ENCODE measurements around the gene SBF2. TPM values are rescaled to one million over a fixed set of nuclear protein-coding genes. Genes with fewer than 3 reads are reported as not detected.

Gene SBF2
- total and polyA plus RNA-seq, 2 donors (not counting 3 experiments of a cell fraction or from before 2014, with no cell fraction given) = 15.4 to 42.4 TPM

DNA sequence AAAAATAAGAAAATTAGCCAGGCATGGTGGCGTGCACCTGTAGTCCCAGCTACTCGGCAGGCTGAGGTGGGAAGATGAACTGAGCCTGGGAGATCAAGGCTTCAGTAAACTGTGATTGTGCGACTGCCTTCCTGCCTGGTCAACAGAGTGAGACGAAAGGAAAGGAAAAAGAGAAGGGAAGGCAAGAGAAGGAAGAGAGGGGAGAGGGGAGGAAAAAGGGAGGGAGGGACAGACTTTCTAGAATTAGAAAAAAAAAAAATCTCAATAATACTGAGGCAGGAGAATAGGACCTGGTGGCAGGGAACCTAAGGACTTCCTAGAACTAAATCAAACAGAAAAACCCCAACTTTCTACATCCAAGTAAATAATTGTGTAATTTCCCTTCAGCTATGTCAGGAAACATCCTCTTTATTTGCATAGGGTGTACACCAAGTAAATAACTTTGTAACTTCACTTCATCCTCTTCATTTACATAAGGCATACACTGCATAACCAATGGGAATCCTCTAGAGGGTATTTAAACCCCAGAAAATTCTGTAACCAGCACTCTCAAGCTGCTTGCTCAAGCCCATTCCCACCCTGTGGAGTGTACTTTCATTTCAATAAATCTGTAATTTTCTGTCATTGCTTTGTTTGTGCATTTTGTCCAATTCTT is 8.7 kb downstream of the SBF2 start:
- Histone ChIP-seq H3K27me3 (ENCODE audit: control insufficient read depth in 2 of 2, insufficient read depth in 2 of 2, low read length in 2 of 2) (no peaks in the 10 kb centered on the region), H3K79me2 (ENCODE audit: control insufficient read depth, insufficient read depth, low read length) (peaks cover 80% of the 10 kb centered on the region), H3K4me2 (ENCODE audit: insufficient read depth, low read length) (no peak overlapping the region), H4K20me1 (replicated peaks; ENCODE audit: control insufficient read depth, extremely low read depth, insufficient read depth, low read length) (peaks cover 4% of the 10 kb centered on the region), H3K4me1 (ENCODE audit: control insufficient read depth, extremely low read depth, insufficient read depth, low read length) (no peaks in the 10 kb centered on the region), H3K9me1 (replicated peaks; ENCODE audit: control insufficient read depth, extremely low read depth, insufficient read depth, low read length) (no peaks in the 10 kb centered on the region), H3K36me3 (ENCODE audit: control insufficient read depth in 2 of 2, extremely low read depth in 1 of 2, insufficient read depth in 2 of 2, low read length in 2 of 2) (peaks cover 0 to under 1% of the 10 kb centered on the region in 2 experiments), H3K9ac (replicated peaks; ENCODE audit: extremely low read depth, insufficient read depth, low read length) (no peak overlapping the region), H3K4me3 (replicated peaks in 1 of 3; ENCODE audit: insufficient read depth in 1 of 3, low read depth in 1 of 3, low read length in 3 of 3) (no peak overlapping the region), H3K9me3 (replicated peaks; ENCODE audit: control insufficient read depth, insufficient read depth, low read length) (no peaks in the 10 kb centered on the region), H2AFZ (ENCODE audit: low read depth, low read length) (no peak overlapping the region), H3K27ac (ENCODE audit: insufficient read depth, low read depth, low read length) (no peak overlapping the region)
- TF ChIP-seq JUN (IDR thresholded peaks at IDR 0.05; ENCODE audit: borderline replicate concordance, insufficient read depth, insufficient read length, low read depth) (no peak), MYC (IDR thresholded peaks at IDR 0.05; ENCODE audit: low read depth, low read length) (no peak), POLR2A (IDR thresholded peaks at IDR 0.05; ENCODE audit: low read depth, low read length) (no peak), EZH2 (IDR thresholded peaks at IDR 0.05; ENCODE audit: borderline replicate concordance, low read depth, low read length, severe bottlenecking) (no peak), FOS (IDR thresholded peaks at IDR 0.05; ENCODE audit: borderline replicate concordance, insufficient read depth, low read length) (no peak), GATA2 (IDR thresholded peaks at IDR 0.05; ENCODE audit: insufficient read depth, insufficient read length, low read depth, low read length) (no peak), POLR2AphosphoS5 (IDR thresholded peaks at IDR 0.05; ENCODE audit: insufficient read depth, low read depth, low read length) (no peak)
- TF ChIP-seq, protein P1, sequence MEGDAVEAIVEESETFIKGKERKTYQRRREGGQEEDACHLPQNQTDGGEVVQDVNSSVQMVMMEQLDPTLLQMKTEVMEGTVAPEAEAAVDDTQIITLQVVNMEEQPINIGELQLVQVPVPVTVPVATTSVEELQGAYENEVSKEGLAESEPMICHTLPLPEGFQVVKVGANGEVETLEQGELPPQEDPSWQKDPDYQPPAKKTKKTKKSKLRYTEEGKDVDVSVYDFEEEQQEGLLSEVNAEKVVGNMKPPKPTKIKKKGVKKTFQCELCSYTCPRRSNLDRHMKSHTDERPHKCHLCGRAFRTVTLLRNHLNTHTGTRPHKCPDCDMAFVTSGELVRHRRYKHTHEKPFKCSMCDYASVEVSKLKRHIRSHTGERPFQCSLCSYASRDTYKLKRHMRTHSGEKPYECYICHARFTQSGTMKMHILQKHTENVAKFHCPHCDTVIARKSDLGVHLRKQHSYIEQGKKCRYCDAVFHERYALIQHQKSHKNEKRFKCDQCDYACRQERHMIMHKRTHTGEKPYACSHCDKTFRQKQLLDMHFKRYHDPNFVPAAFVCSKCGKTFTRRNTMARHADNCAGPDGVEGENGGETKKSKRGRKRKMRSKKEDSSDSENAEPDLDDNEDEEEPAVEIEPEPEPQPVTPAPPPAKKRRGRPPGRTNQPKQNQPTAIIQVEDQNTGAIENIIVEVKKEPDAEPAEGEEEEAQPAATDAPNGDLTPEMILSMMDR (IDR thresholded peaks at IDR 0.05; ENCODE audit: extremely low read depth in 1 of 2, insufficient read depth in 1 of 2, low read depth in 1 of 2, low read length in 2 of 2) = no peak
- TF ChIP-seq, protein P2, sequence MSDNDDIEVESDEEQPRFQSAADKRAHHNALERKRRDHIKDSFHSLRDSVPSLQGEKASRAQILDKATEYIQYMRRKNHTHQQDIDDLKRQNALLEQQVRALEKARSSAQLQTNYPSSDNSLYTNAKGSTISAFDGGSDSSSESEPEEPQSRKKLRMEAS (IDR thresholded peaks at IDR 0.05; ENCODE audit: insufficient read depth, insufficient read length) = no peak
- DNase-seq (ENCODE audit: low read depth, low spot score) = no peak
- POLR2A ChIA-PET = interaction anchor here (0.6 kb wide), 1 partner anchor 270 kb away, joined by 3 read pairs; no protein-coding TSS in a partner anchor
- intact Hi-C loops (cut with micrococcal nuclease) = no loop called here
- dilution Hi-C loops (cut with MboI; ENCODE audit: extremely low pct_ligation_motif_present, low sequenced_read_pairs) = no loop called here
- CTCF ChIA-PET = interaction anchor here (1.5 kb wide), 1 partner anchor 78 kb away, joined by 3 read pairs; no protein-coding TSS in a partner anchor
- no peak for FAIRE-seq
- BruUV-seq (replicated peaks) = no TSS peak
